ENCODE data around the gene NTM. TPM values are rescaled to one million over a fixed set of nuclear protein-coding genes. Genes with fewer than 3 reads are reported as not detected.

Gene NTM
- total RNA-seq, 8 experiments from 2014 or later: 0.80 to 169 (median 18.6) TPM

GRCh38 chr11:131561501-131561900, 191.1 kb downstream of the NTM start:
- 10 to 100% (median 39%) methylated on average over 1 to 4 of the region's 4 CpGs; no CpG with 5 or more reads in 2 of the 10 experiments for WGBS, 10 experiments
- peaks cover 30 to 44% of the 10 kb centered on the region in 2 donors for H3K4me1 ChIP-seq (replicated peaks in 1 of 2)
- no peak overlapping the region for H3K4me3 ChIP-seq
- ATAC-seq (replicated peaks in 6 of 8): peak in 1 of 8 experiments; percentile 38
- peak overlapping the region in 1 of 2 donors; percentile 53 for H3K27ac ChIP-seq
- in situ Hi-C loops (cut with MboI; ENCODE audit: low pct_unique_long_range_greater_than_20kb in 2 of 9, low sequenced_read_pairs in 9 of 9, unreplicated experiment in 9 of 9): no loop called here

GRCh38 chr11:131561972-131562371, 191.6 kb downstream of the NTM start:
- Histone ChIP-seq H3K4me1 (replicated peaks in 1 of 2) (peaks cover 30 to 44% of the 10 kb centered on the region in 2 donors), H3K4me3 (no peak overlapping the region), H3K27ac (no peak overlapping the region)
- WGBS, 10 experiments: 10 to 71% (median 55%) methylated on average over 1 to 5 of the region's 5 CpGs; no CpG with 5 or more reads in 1 of the 10 experiments
- in situ Hi-C loops (cut with MboI; ENCODE audit: low pct_unique_long_range_greater_than_20kb in 2 of 9, low sequenced_read_pairs in 9 of 9, unreplicated experiment in 9 of 9): no loop called here
- peak in 2 of 8 experiments; percentile 67 to 71 for ATAC-seq (replicated peaks in 6 of 8)

GRCh38 chr11:131568318-131568717, 197.9 kb downstream of the NTM start:
- Histone ChIP-seq H3K4me1 (replicated peaks in 1 of 2) (peaks cover 5 to 17% of the 10 kb centered on the region in 2 donors), H3K27ac (no peak overlapping the region), H3K4me3 (no peak overlapping the region)
- in situ Hi-C loops (cut with MboI; ENCODE audit: low pct_unique_long_range_greater_than_20kb in 2 of 9, low sequenced_read_pairs in 9 of 9, unreplicated experiment in 9 of 9): no loop called here
- WGBS, 10 experiments: 0 to 88% (median 20%) methylated on average over 1 of the region's 1 CpG; no CpG with 5 or more reads in 5 of the 10 experiments
- no peak for ATAC-seq (replicated peaks in 6 of 8)

GRCh38 chr11:131571571-131571970, 201.2 kb downstream of the NTM start:
- in situ Hi-C loops (cut with MboI; ENCODE audit: low pct_unique_long_range_greater_than_20kb in 2 of 9, low sequenced_read_pairs in 9 of 9, unreplicated experiment in 9 of 9): no loop called here

GRCh38 chr11:131572423-131572822, 202.0 kb downstream of the NTM start:
- 17 to 95% (median 70%) methylated on average over 1 to 7 of the region's 7 CpGs; no CpG with 5 or more reads in 3 of the 10 experiments for WGBS, 10 experiments
- no peak for ATAC-seq (replicated peaks in 6 of 8)
- H3K4me1 ChIP-seq (replicated peaks in 1 of 2): peaks cover 2 to 30% of the 10 kb centered on the region in 2 donors
- H3K4me3 ChIP-seq: no peak overlapping the region
- in situ Hi-C loops (cut with MboI; ENCODE audit: low pct_unique_long_range_greater_than_20kb in 2 of 9, low sequenced_read_pairs in 9 of 9, unreplicated experiment in 9 of 9): no loop called here
- H3K27ac ChIP-seq: no peak overlapping the region

More at GRCh38 chr11:131571571-131571970, 201.2 kb downstream of the NTM start:
- peaks cover 2 to 22% of the 10 kb centered on the region in 2 donors for H3K4me1 ChIP-seq (replicated peaks in 1 of 2)
- ATAC-seq (replicated peaks in 6 of 8): peak in 1 of 8 experiments; percentile 32
- H3K27ac ChIP-seq: no peak overlapping the region
- no peak overlapping the region for H3K4me3 ChIP-seq
- 0 to 100% (median 13%) methylated on average over 1 to 3 of the region's 4 CpGs for WGBS, 10 experiments

GRCh38 chr11:131579932-131580387, 209.5 kb downstream of the NTM start:
- WGBS, 10 experiments: 13 to 100% (median 70%) methylated on average over 1 to 5 of the region's 7 CpGs; no CpG with 5 or more reads in 3 of the 10 experiments
- peak; percentile 34 to 85 (median 61) for ATAC-seq (replicated peaks in 6 of 8)
- Histone ChIP-seq H3K27ac (no peak overlapping the region), H3K4me3 (no peak overlapping the region), H3K4me1 (replicated peaks in 1 of 2) (peaks cover 27 to 89% of the 10 kb centered on the region in 2 donors)
- in situ Hi-C loops (cut with MboI; ENCODE audit: low pct_unique_long_range_greater_than_20kb in 2 of 9, low sequenced_read_pairs in 9 of 9, unreplicated experiment in 9 of 9): no loop called here

DNA sequence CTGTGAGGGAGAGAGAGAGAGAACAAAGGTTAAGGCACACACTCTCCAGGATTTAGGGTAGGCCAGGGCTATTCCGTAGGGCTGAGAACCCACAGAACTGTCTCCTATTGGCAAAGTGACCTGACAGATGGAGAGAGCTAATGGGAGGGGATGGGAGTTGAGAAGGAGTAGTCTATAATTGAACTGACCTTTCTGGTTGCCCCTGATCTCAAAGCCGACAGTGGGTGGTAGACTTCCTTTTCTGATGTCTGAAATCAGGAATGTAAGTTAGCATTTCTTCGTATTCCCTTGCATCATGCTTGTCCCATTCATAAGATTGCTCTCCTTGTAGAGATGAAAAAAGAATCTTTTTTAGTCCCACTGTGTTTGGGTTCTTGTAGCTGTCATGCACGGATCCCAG, 210.1 kb downstream of the NTM start:
- Histone ChIP-seq H3K4me3 (no peak overlapping the region), H3K27ac (no peak overlapping the region)
- 0 to 90% (median 74%) methylated on average over 1 to 4 of the region's 4 CpGs; no CpG with 5 or more reads in 1 of the 10 experiments for WGBS, 10 experiments

DNA sequence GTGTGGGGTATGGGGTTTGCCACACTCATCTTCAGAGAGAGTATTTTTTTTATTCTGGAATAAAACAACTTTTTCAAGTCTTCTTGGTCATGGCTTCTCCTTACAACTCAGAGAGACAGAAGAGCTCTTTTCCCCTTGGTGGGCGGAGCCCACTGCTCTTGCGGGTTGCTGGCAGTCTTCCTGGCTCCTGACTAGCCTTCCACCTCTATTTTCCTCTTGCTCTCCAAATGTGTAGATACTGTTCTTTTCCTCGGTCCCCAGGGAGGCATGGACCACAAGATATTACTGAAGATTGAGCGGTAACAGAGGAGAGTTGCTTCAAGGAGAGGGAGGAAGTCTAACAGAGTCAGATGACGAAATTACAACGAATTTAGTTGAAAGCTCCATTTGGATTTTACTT, 210.6 kb downstream of the NTM start:
- WGBS, 10 experiments: 0 to 100% (median 84%) methylated on average over 1 to 6 of the region's 6 CpGs
- no peak overlapping the region for H3K27ac ChIP-seq

More for the DNA sequence above, 210.1 kb downstream of the NTM start:
- peaks cover 32 to 91% of the 10 kb centered on the region in 2 donors for H3K4me1 ChIP-seq (replicated peaks in 1 of 2)
- in situ Hi-C loops (cut with MboI; ENCODE audit: low pct_unique_long_range_greater_than_20kb in 2 of 9, low sequenced_read_pairs in 9 of 9, unreplicated experiment in 9 of 9): no loop called here
- no peak for ATAC-seq (replicated peaks in 6 of 8)

DNA sequence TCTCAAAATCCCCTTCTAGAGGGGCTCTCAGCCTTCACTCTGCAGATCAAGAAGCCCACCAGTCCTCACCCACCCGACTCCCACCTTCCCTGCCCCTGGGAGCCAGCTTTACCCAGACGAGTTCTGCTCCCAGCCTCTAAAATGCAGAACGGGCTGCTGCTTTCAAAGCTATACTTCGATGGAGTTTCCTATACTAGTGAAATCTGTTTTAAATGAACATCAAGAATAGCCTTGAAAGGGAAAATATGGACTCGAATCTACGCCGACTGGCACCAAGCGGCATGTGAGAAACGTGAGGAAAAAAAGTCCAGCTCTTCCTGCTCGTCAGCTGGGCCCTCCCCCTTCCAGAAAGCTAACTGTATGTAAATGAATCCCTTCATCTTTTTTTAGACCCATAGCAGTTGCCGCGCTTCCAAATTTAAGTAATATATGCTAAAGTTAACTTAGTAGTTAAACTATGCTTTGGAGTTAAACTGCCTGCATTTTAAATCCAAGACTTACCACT, 211.7 kb downstream of the NTM start:
- in situ Hi-C loops (cut with MboI; ENCODE audit: low pct_unique_long_range_greater_than_20kb in 2 of 9, low sequenced_read_pairs in 9 of 9, unreplicated experiment in 9 of 9): no loop called here
- Histone ChIP-seq H3K4me3 (no peak overlapping the region), H3K27ac (no peak overlapping the region), H3K4me1 (replicated peaks in 1 of 2) (peaks cover 35 to 79% of the 10 kb centered on the region in 2 donors)
- 4 to 80% (median 40%) methylated on average over 1 to 9 of the region's 12 CpGs; no CpG with 5 or more reads in 1 of the 10 experiments for WGBS, 10 experiments
- no peak for ATAC-seq (replicated peaks in 6 of 8)

More for the DNA sequence above, 210.6 kb downstream of the NTM start:
- in situ Hi-C loops (cut with MboI; ENCODE audit: low pct_unique_long_range_greater_than_20kb in 2 of 9, low sequenced_read_pairs in 9 of 9, unreplicated experiment in 9 of 9): no loop called here
- H3K4me3 ChIP-seq: no peak overlapping the region
- no peak for ATAC-seq (replicated peaks in 6 of 8)
- H3K4me1 ChIP-seq (replicated peaks in 1 of 2): peaks cover 35 to 89% of the 10 kb centered on the region in 2 donors

GRCh38 chr11:131583421-131583820, 213.0 kb downstream of the NTM start:
- Histone ChIP-seq H3K4me3 (no peak overlapping the region), H3K4me1 (replicated peaks in 1 of 2) (peaks cover 35 to 72% of the 10 kb centered on the region in 2 donors), H3K27ac (no peak overlapping the region)
- in situ Hi-C loops (cut with MboI; ENCODE audit: low pct_unique_long_range_greater_than_20kb in 2 of 9, low sequenced_read_pairs in 9 of 9, unreplicated experiment in 9 of 9): no loop called here
- ATAC-seq (replicated peaks in 6 of 8): peak in 5 of 8 experiments; percentile 15 to 48 (median 27)
- WGBS, 10 experiments: 0 to 100% (median 67%) methylated on average over 1 to 5 of the region's 5 CpGs; no CpG with 5 or more reads in 1 of the 10 experiments

DNA sequence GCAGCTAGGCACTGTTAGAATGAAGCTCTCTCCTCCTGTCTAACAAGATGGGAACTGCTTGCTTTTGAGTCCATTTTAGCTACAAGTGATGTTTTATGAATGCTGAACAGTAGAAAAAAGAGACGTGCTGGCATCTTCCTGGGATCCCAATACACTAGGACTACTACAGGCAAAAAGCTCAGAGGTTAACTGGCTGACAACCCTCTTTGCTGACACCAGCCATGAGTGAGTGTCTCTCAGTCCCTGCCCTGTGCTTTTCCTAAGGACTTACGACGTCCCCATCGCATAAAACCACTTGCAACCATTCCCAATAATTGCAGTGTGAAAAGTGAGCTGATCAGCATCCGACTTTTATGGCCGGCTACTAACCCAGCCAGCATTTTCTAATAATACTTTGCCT, 213.5 kb downstream of the NTM start:
- in situ Hi-C loops (cut with MboI; ENCODE audit: low pct_unique_long_range_greater_than_20kb in 2 of 9, low sequenced_read_pairs in 9 of 9, unreplicated experiment in 9 of 9): no loop called here
- H3K4me3 ChIP-seq: no peak overlapping the region

DNA sequence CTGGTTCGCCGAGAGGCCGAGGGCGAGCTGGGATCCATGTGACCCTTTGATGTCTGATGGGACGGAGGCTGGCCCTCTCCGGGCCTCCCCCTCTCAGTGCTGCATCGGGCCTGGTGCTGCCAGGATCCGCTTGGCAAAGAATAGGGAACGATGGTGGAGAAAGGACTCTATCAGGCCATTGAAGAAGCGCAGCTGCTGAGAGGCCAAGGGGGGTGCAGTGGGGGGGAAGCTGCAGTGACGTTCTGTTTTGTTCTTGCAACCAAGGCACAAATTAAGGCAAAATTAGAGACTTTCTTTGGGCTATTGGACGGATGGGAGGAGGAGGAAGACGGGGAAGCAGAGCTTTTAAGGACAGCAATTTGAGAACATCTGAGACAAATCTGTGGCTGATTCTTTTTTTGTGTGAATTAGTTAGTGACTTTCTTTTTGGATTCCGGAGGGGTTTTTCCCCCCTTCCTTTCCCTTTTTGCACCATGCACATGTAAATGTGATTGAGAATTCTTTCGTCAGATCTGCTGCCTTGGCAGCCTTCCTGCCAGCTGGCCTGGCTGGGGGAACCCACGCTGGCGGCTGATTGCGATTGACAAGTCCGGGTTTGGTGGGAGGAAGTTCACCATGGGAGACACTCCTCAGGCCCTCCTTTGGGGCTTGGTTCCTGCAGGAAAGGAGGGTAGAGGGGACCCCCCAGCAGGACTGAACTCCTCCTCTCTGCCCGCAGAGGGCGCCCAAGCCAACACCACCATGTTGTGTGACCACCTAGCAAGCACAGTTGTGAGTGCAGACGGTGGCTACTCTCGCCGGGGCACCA, 214.6 kb downstream of the NTM start:
- WGBS, 10 experiments: 7 to 100% (median 46%) methylated on average over 2 to 19 of the region's 24 CpGs; no CpG with 5 or more reads in 1 of the 10 experiments
- ATAC-seq (replicated peaks in 6 of 8): peak in 4 of 8 experiments; percentile 16 to 64 (median 50)
- Histone ChIP-seq H3K27ac (peak overlapping the region in 1 of 2 donors; percentile 11), H3K4me3 (no peak overlapping the region), H3K4me1 (replicated peaks in 1 of 2) (peaks cover 45 to 73% of the 10 kb centered on the region in 2 donors)
- in situ Hi-C loops (cut with MboI; ENCODE audit: low pct_unique_long_range_greater_than_20kb in 2 of 9, low sequenced_read_pairs in 9 of 9, unreplicated experiment in 9 of 9): no loop called here

More for the DNA sequence above, 213.5 kb downstream of the NTM start:
- peak in 5 of 8 experiments; percentile 27 to 63 (median 39) for ATAC-seq (replicated peaks in 6 of 8)
- Histone ChIP-seq H3K27ac (no peak overlapping the region), H3K4me1 (replicated peaks in 1 of 2) (peaks cover 37 to 73% of the 10 kb centered on the region in 2 donors)
- 16 to 100% (median 34%) methylated on average over 1 to 6 of the region's 6 CpGs; no CpG with 5 or more reads in 2 of the 10 experiments for WGBS, 10 experiments

GRCh38 chr11:131588057-131588456, 217.6 kb downstream of the NTM start:
- WGBS, 10 experiments: 18 to 100% (median 82%) methylated on average over 1 to 3 of the region's 3 CpGs; no CpG with 5 or more reads in 2 of the 10 experiments
- Histone ChIP-seq H3K27ac (no peak overlapping the region), H3K4me3 (no peak overlapping the region), H3K4me1 (replicated peaks in 1 of 2) (peaks cover 62 to 66% of the 10 kb centered on the region in 2 donors)
- no peak for ATAC-seq (replicated peaks in 6 of 8)
- in situ Hi-C loops (cut with MboI; ENCODE audit: low pct_unique_long_range_greater_than_20kb in 2 of 9, low sequenced_read_pairs in 9 of 9, unreplicated experiment in 9 of 9): no loop called here
